MG63 (cell line): ENCODE data around the gene M6PR. TPM values are rescaled to one million over a fixed set of nuclear protein-coding genes. Genes with fewer than 3 reads are reported as not detected.
"Not testable (repeated sequence)": the region's sequence is repeated elsewhere in the genome, so short reads cannot be mapped to it uniquely, and the experiment has no call there.

ENCODE experiments used
- DNase-seq: peaks from one replicate; pipeline ENCODE4 v3.0.0-alpha.2; 2020
- H3K27me3 ChIP-seq: fragments of 250-450 bp; sonication (Bioruptor Pico); 2 replicates; pipeline ENCODE4 v1.5.1; 2020; ENCODE audit warnings: mild to moderate bottlenecking, moderate library complexity
- H3K36me3 ChIP-seq: fragments of 250-450 bp; sonication (Bioruptor Pico); 2 replicates; pipeline ENCODE4 v1.5.1; 2020; ENCODE audit warnings: mild to moderate bottlenecking, moderate library complexity
- H3K4me3 ChIP-seq: fragments of 250-450 bp; sonication (Bioruptor Pico); 2 replicates; pipeline ENCODE4 v1.5.1; 2020; ENCODE audit warnings: mild to moderate bottlenecking, moderate library complexity
- H3K9me3 ChIP-seq: fragments of 250-450 bp; sonication (Bioruptor Pico); 2 replicates; pipeline ENCODE4 v1.5.1; 2020; ENCODE audit warnings: mild to moderate bottlenecking, moderate library complexity
- total RNA-seq: library from RNA; depleted of rRNA; stranded (reverse); fragments of >200 nt; shearing (Covaris generic); gene quantifications from 2 replicates; pipeline ENCODE4 v1.2.3, GENCODE V29; 2014; ENCODE audit warnings: low replicate concordance; rRNA removed

Gene M6PR
- total RNA-seq, 1 experiment from 2014 or later = 164 TPM

- no peak overlapping the region for H3K4me3 ChIP-seq
- H3K27me3 ChIP-seq = no peaks in the 10 kb centered on the region
- DNase-seq = no peak
- H3K36me3 ChIP-seq = no peaks in the 10 kb centered on the region
- H3K9me3 ChIP-seq = no peaks in the 10 kb centered on the region
Observed at GRCh38 chr12:8903646-8904045, 45.8 kb downstream of the M6PR start.

- not testable (repeated sequence) for H3K9me3 ChIP-seq, H3K27me3 ChIP-seq, H3K36me3 ChIP-seq, DNase-seq, H3K4me3 ChIP-seq
Observed at GRCh38 chr12:8902703-8903102, 46.7 kb downstream of the M6PR start.

GRCh38 chr12:8899830-8900229 lies 49.6 kb downstream of the M6PR start:
- Histone ChIP-seq H3K9me3 (no peaks in the 10 kb centered on the region), H3K36me3 (no peaks in the 10 kb centered on the region), H3K4me3 (no peak overlapping the region), H3K27me3 (no peaks in the 10 kb centered on the region)
- no peak for DNase-seq

- Histone ChIP-seq H3K36me3 (no peaks in the 10 kb centered on the region), H3K4me3 (no peak overlapping the region), H3K9me3 (no peaks in the 10 kb centered on the region), H3K27me3 (no peaks in the 10 kb centered on the region; the same call in 1 of the 2 replicates)
- DNase-seq = no peak
Observed at GRCh38 chr12:8897081-8897480, 52.4 kb downstream of the M6PR start.

GRCh38 chr12:8894986-8895385 lies 54.5 kb downstream of the M6PR start:
- DNase-seq = no peak
- Histone ChIP-seq H3K9me3 (no peaks in the 10 kb centered on the region), H3K36me3 (no peaks in the 10 kb centered on the region), H3K27me3 (no peaks in the 10 kb centered on the region; the same call in 1 of the 2 replicates), H3K4me3 (no peak overlapping the region)

GRCh38 chr12:8894378-8894777 lies 55.1 kb downstream of the M6PR start:
- Histone ChIP-seq H3K36me3 (no peaks in the 10 kb centered on the region), H3K9me3 (no peaks in the 10 kb centered on the region), H3K27me3 (no peaks in the 10 kb centered on the region; the same call in 1 of the 2 replicates), H3K4me3 (no peak overlapping the region)
- DNase-seq = no peak

GRCh38 chr12:8891976-8892375 lies 57.5 kb downstream of the M6PR start:
- H3K27me3 ChIP-seq = no peaks in the 10 kb centered on the region; the same call in 1 of the 2 replicates
- no peaks in the 10 kb centered on the region for H3K36me3 ChIP-seq
- no peak overlapping the region for H3K4me3 ChIP-seq
- no peaks in the 10 kb centered on the region for H3K9me3 ChIP-seq
- DNase-seq = no peak

Other genes with a start within 250 kb of the M6PR start
- gene A2ML1, start 127.0 kb downstream of the M6PR start, total RNA-seq = not detected in 2 replicates
- 5.9 and 13.0 TPM in 2 replicates for gene PHC1, start 35.1 kb downstream of the M6PR start, total RNA-seq
- gene KLRG1, start 39.9 kb upstream of the M6PR start, total RNA-seq = 2.1 TPM in 1 of 2 replicates, not detected in the other
- 0.07 TPM in 1 of 2 replicates, not detected in the other for gene A2M, start 166.3 kb upstream of the M6PR start, total RNA-seq